ENCODE results near the gene AOC2. TPM values are rescaled to one million over a fixed set of nuclear protein-coding genes. Genes with fewer than 3 reads are reported as not detected.
"Not testable (repeated sequence)": the region's sequence is repeated elsewhere in the genome, so short reads cannot be mapped to it uniquely, and the experiment has no call there.

AOC2 gene
- total and polyA plus RNA-seq, 4 donors: 0.17 to 2.4 (median 0.41) TPM

- TF ChIP-seq HNF4G (IDR thresholded peaks at IDR 0.05): no peak
- no peak for TF ChIP-seq REST (IDR thresholded peaks at IDR 0.05)
- peak in 1 of 2 donors; percentile 60 for TF ChIP-seq HNF4A (conservative IDR thresholded peaks at IDR 0.05)
- peak in 1 of 2 donors; percentile 60 for TF ChIP-seq RXRA (IDR thresholded peaks at IDR 0.05)
- no peak for TF ChIP-seq ZBTB33 (IDR thresholded peaks at IDR 0.05)
- TF ChIP-seq EGR1 (IDR thresholded peaks at IDR 0.05; ENCODE audit: low read depth in 2 of 2): no peak
- TF ChIP-seq SP1 (IDR thresholded peaks at IDR 0.05): no peak
- peak; percentile 45 to 87 for TF ChIP-seq JUND (IDR thresholded peaks at IDR 0.05)
- no peak for TF ChIP-seq ATF3 (IDR thresholded peaks at IDR 0.05)
- TF ChIP-seq NR2F2 (IDR thresholded peaks at IDR 0.05): no peak
- no peaks in the 10 kb centered on the region for H3K27me3 ChIP-seq (ENCODE audit: control insufficient read depth in 4 of 4, insufficient read depth in 4 of 4, low read length in 3 of 4)
- WGBS: 8% methylated on average over 2 of the region's 2 CpGs
- DNase-seq (ENCODE audit: low spot score): no peak
- H3K9ac ChIP-seq (ENCODE audit: low read depth in 1 of 2, low read length in 2 of 2): no peak overlapping the region
- H3K36me3 ChIP-seq (ENCODE audit: control insufficient read depth in 4 of 4, insufficient read depth in 3 of 4, low read depth in 1 of 4, low read length in 3 of 4): no peaks in the 10 kb centered on the region
- no peaks in the 10 kb centered on the region for H3K9me3 ChIP-seq (ENCODE audit: control insufficient read depth in 4 of 4, low read length in 3 of 4)
- H3K27ac ChIP-seq (ENCODE audit: low read depth in 1 of 2, low read length in 2 of 2): peak overlapping the region; percentile 78 to 90
- H3K4me1 ChIP-seq (ENCODE audit: control insufficient read depth in 4 of 4, insufficient read depth in 4 of 4, low read length in 3 of 4): peaks cover 18 to 60% (median 48%) of the 10 kb centered on the region in 4 donors
- no peak overlapping the region for H3K4me3 ChIP-seq (ENCODE audit: low read depth in 1 of 3, low read length in 3 of 3)
Observed at GRCh38 chr17:42895185-42895555, 50.8 kb downstream of the AOC2 start.

- Histone ChIP-seq H3K4me1 (ENCODE audit: control insufficient read depth in 4 of 4, insufficient read depth in 4 of 4, low read length in 3 of 4) (peaks cover 10 to 46% (median 36%) of the 10 kb centered on the region in 4 donors), H3K9me3 (ENCODE audit: control insufficient read depth in 4 of 4, low read length in 3 of 4) (no peaks in the 10 kb centered on the region), H3K4me3 (ENCODE audit: low read depth in 1 of 3, low read length in 3 of 3) (no peak overlapping the region), H3K9ac (ENCODE audit: low read depth in 1 of 2, low read length in 2 of 2) (no peak overlapping the region), H3K27me3 (ENCODE audit: control insufficient read depth in 4 of 4, insufficient read depth in 4 of 4, low read length in 3 of 4) (no peaks in the 10 kb centered on the region), H3K27ac (ENCODE audit: low read depth in 1 of 2, low read length in 2 of 2) (peak overlapping the region in 1 of 2 donors; percentile 1), H3K36me3 (ENCODE audit: control insufficient read depth in 4 of 4, insufficient read depth in 3 of 4, low read depth in 1 of 4, low read length in 3 of 4) (no peaks in the 10 kb centered on the region)
- TF ChIP-seq EGR1 (IDR thresholded peaks at IDR 0.05; ENCODE audit: low read depth in 2 of 2) (no peak), RXRA (IDR thresholded peaks at IDR 0.05) (peak in 1 of 2 donors; percentile 29)
- 91% methylated on average over 7 of the region's 7 CpGs for WGBS
- peak; percentile 39 for DNase-seq (ENCODE audit: low spot score)
Observed at GRCh38 chr17:42898147-42898811, 53.9 kb downstream of the AOC2 start.

GRCh38 chr17:42899981-42900380 is 55.6 kb downstream of the AOC2 start:
- Histone ChIP-seq H3K36me3 (ENCODE audit: control insufficient read depth in 4 of 4, insufficient read depth in 3 of 4, low read depth in 1 of 4, low read length in 3 of 4) (peaks cover 0 to 13% (median 4%) of the 10 kb centered on the region in 4 donors), H3K27ac (ENCODE audit: low read depth in 1 of 2, low read length in 2 of 2) (peak overlapping the region; percentile 64 to 68), H3K4me1 (ENCODE audit: control insufficient read depth in 4 of 4, insufficient read depth in 4 of 4, low read length in 3 of 4) (peaks cover 5 to 41% (median 29%) of the 10 kb centered on the region in 4 donors)
- not testable (repeated sequence) for H3K9me3 ChIP-seq (ENCODE audit: control insufficient read depth in 4 of 4, low read length in 3 of 4); H3K9ac ChIP-seq (ENCODE audit: low read depth in 1 of 2, low read length in 2 of 2); DNase-seq (ENCODE audit: low spot score); H3K4me3 ChIP-seq (ENCODE audit: low read depth in 1 of 3, low read length in 3 of 3); H3K27me3 ChIP-seq (ENCODE audit: control insufficient read depth in 4 of 4, insufficient read depth in 4 of 4, low read length in 3 of 4)
- WGBS: 76% methylated on average over 3 of the region's 3 CpGs

Small RNA genes within 50 kb of the gene (small RNA-seq; reads per million reads assigned to genes)
- not detected for gene MIR6781
- gene RNU6-287P: not detected

Other genes with a start within 250 kb of the AOC2 start
- 10 to 100 TPM; 41.1 to 44.3 TPM for gene RETREG3, start 235.2 kb upstream of the AOC2 start, total RNA-seq
- 10 to 100 TPM in 1 of 2 donors, 1 to 10 TPM in 1; 9.0 to 12.1 TPM for gene RETREG3, start 235.2 kb upstream of the AOC2 start, polyA plus RNA-seq
- 10 to 100 TPM; 12.5 to 51.1 TPM for gene TUBG1, start 234.9 kb upstream of the AOC2 start, total RNA-seq
- 10 to 100 TPM; 26.3 to 28.0 TPM for gene TUBG1, start 234.9 kb upstream of the AOC2 start, polyA plus RNA-seq
- 1 to 10 TPM; 1.4 to 5.0 TPM for gene TUBG2, start 185.3 kb upstream of the AOC2 start, total RNA-seq
- 10 to 100 TPM in 1 of 2 donors, 1 to 10 TPM in 1; 5.0 to 10.8 TPM for gene TUBG2, start 185.3 kb upstream of the AOC2 start, polyA plus RNA-seq
- 1 to 10 TPM; 4.2 to 8.5 TPM for gene PLEKHH3, start 167.6 kb upstream of the AOC2 start, total RNA-seq
- gene PLEKHH3, start 167.6 kb upstream of the AOC2 start, polyA plus RNA-seq: 10 to 100 TPM in 1 of 2 donors, 1 to 10 TPM in 1; 7.4 to 10.3 TPM
- gene CCR10, start 162.7 kb upstream of the AOC2 start, total RNA-seq: under 1 TPM; 0.05 to 0.42 TPM
- gene CCR10, start 162.7 kb upstream of the AOC2 start, polyA plus RNA-seq: under 1 TPM; 0.17 to 0.44 TPM
- gene CNTNAP1, start 162.0 kb upstream of the AOC2 start, total RNA-seq: under 1 TPM; 0.70 to 0.75 TPM
- gene CNTNAP1, start 162.0 kb upstream of the AOC2 start, polyA plus RNA-seq: under 1 TPM; 0.08 to 0.50 TPM
- gene EZH1, start 99.5 kb upstream of the AOC2 start, total RNA-seq: 10 to 100 TPM; 15.4 to 18.3 TPM
- gene EZH1, start 99.5 kb upstream of the AOC2 start, polyA plus RNA-seq: 1 to 10 TPM; 4.3 to 6.3 TPM
- gene RAMP2, start 83.4 kb upstream of the AOC2 start, total RNA-seq: 1 to 10 TPM in 1 of 2 donors, under 1 TPM in 1; 0.92 to 2.9 TPM
- 10 to 100 TPM in 1 of 2 donors, 1 to 10 TPM in 1; 7.3 to 17.2 TPM for gene RAMP2, start 83.4 kb upstream of the AOC2 start, polyA plus RNA-seq
- gene VPS25, start 71.1 kb upstream of the AOC2 start, total RNA-seq: 10 to 100 TPM; 40.9 to 43.0 TPM
- gene VPS25, start 71.1 kb upstream of the AOC2 start, polyA plus RNA-seq: 10 to 100 TPM; 58.9 to 65.7 TPM
- 1 to 10 TPM in 1 of 2 donors, under 1 TPM in 1; 0.33 to 7.5 TPM for gene WNK4, start 64.0 kb upstream of the AOC2 start, total RNA-seq
- gene WNK4, start 64.0 kb upstream of the AOC2 start, polyA plus RNA-seq: under 1 TPM; 0.40 to 0.60 TPM
- 10 to 100 TPM; 62.3 to 74.1 TPM for gene COA3, start 45.9 kb upstream of the AOC2 start, total RNA-seq
- gene COA3, start 45.9 kb upstream of the AOC2 start, polyA plus RNA-seq: 100 to 1,000 TPM; 132 to 294 TPM
- under 1 TPM in 1 of 2 donors, not detected in 1; 0.93 TPM for gene CNTD1, start 45.7 kb upstream of the AOC2 start, total RNA-seq
- gene CNTD1, start 45.7 kb upstream of the AOC2 start, polyA plus RNA-seq: under 1 TPM; 0.28 to 0.89 TPM
- 10 to 100 TPM; 47.6 to 64.1 TPM for gene BECN1, start 20.3 kb upstream of the AOC2 start, total RNA-seq
- gene BECN1, start 20.3 kb upstream of the AOC2 start, polyA plus RNA-seq: 10 to 100 TPM; 37.7 to 44.2 TPM
- gene PSME3, start 11.2 kb upstream of the AOC2 start, total RNA-seq: 10 to 100 TPM; 25.0 to 46.7 TPM
- 10 to 100 TPM; 33.0 to 55.3 TPM for gene PSME3, start 11.2 kb upstream of the AOC2 start, polyA plus RNA-seq
- 1 to 10 TPM; 2.4 to 6.9 TPM for gene AOC3, start 6.6 kb downstream of the AOC2 start, total RNA-seq
- gene AOC3, start 6.6 kb downstream of the AOC2 start, polyA plus RNA-seq: 10 to 100 TPM in 1 of 2 donors, 1 to 10 TPM in 1; 2.0 to 18.2 TPM
- 100 to 1,000 TPM in 1 of 2 donors, 10 to 100 TPM in 1; 23.8 to 271 TPM for gene G6PC1, start 56.2 kb downstream of the AOC2 start, total RNA-seq
- 100 to 1,000 TPM in 1 of 2 donors, 10 to 100 TPM in 1; 84.7 to 144 TPM for gene G6PC1, start 56.2 kb downstream of the AOC2 start, polyA plus RNA-seq
- 10 to 100 TPM in 1 of 2 donors, 1 to 10 TPM in 1; 8.2 to 17.8 TPM for gene AARSD1, start 119.9 kb downstream of the AOC2 start, total RNA-seq
- 10 to 100 TPM; 21.3 to 25.2 TPM for gene AARSD1, start 119.9 kb downstream of the AOC2 start, polyA plus RNA-seq
- gene PTGES3L, start 135.5 kb downstream of the AOC2 start, total RNA-seq: under 1 TPM; 0.08 to 0.19 TPM
- under 1 TPM in 1 of 2 donors, not detected in 1; 0.13 TPM for gene PTGES3L, start 135.5 kb downstream of the AOC2 start, polyA plus RNA-seq
- gene RUNDC1, start 136.0 kb downstream of the AOC2 start, total RNA-seq: 1 to 10 TPM; 5.6 to 8.1 TPM
- gene RUNDC1, start 136.0 kb downstream of the AOC2 start, polyA plus RNA-seq: 1 to 10 TPM; 2.9 to 3.2 TPM
- gene RPL27, start 153.8 kb downstream of the AOC2 start, total RNA-seq: 100 to 1,000 TPM; 188 to 422 TPM
- gene RPL27, start 153.8 kb downstream of the AOC2 start, polyA plus RNA-seq: 100 to 1,000 TPM; 463 to 928 TPM
- 10 to 100 TPM; 11.9 to 20.7 TPM for gene IFI35, start 162.2 kb downstream of the AOC2 start, total RNA-seq
- gene IFI35, start 162.2 kb downstream of the AOC2 start, polyA plus RNA-seq: 10 to 100 TPM; 23.4 to 34.6 TPM
- gene VAT1, start 177.8 kb downstream of the AOC2 start, total RNA-seq: 10 to 100 TPM; 16.3 to 18.7 TPM
- gene VAT1, start 177.8 kb downstream of the AOC2 start, polyA plus RNA-seq: 10 to 100 TPM; 32.1 to 38.8 TPM
- 1 to 10 TPM; 1.9 to 2.8 TPM for gene RND2, start 180.7 kb downstream of the AOC2 start, total RNA-seq
- gene RND2, start 180.7 kb downstream of the AOC2 start, polyA plus RNA-seq: 1 to 10 TPM; 2.1 to 2.4 TPM

All from liver (tissue), 10 donors.